Measurements from ENCODE around the gene TNS3.

The TNS3 gene

DNA sequence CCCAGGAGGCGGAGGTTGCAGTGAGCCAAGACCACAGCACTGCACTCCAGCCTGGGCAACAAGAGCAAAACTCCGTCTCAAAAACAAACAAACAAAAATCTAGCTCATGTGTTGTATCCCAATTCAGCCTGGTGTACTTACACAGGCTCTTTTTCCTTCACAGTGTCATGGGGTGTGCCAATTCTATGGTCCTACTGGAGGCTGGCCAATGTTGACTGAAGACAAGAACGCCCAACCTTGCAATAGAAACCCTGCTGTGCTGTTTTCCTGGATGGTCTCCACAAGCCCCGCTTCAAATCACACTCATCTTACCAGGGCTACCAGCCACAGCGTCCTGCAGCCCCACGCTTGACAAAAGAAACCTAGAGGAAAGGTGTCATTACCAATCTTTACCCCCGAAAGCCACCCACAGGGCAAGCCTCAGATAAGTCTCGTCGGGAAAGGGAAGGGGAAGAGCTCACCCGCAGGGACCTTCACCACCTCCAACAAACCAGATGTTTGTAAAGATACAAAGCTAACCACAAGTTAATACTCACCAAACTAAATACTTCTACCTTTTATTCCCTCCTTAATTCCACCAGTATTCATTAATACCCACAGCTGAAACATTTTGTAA is 64.8 kb downstream of the TNS3 start:
- Histone ChIP-seq H3K36me3 (ENCODE audit: control insufficient read depth in 1 of 2, insufficient read depth in 2 of 2, low read depth in 1 of 2, low read length in 2 of 2) (peaks cover 0 to 33% of the 10 kb centered on the region in 2 experiments), H3K79me1 (replicated peaks; ENCODE audit: low read length, poor library complexity, severe bottlenecking) (peaks cover 31% of the 10 kb centered on the region), H4K8ac (ENCODE audit: low read length) (no peak overlapping the region), H2BK120ac (ENCODE audit: low read depth, low read length) (no peak overlapping the region), H3K23ac (ENCODE audit: low read length in 2 of 2) (no peak overlapping the region), H3K27me3 (ENCODE audit: control insufficient read depth in 1 of 2, insufficient read depth in 1 of 2, low read length in 2 of 2) (peaks cover 0 to 4% of the 10 kb centered on the region in 2 experiments), H3K4me2 (ENCODE audit: low read length, poor library complexity, severe bottlenecking) (no peak overlapping the region), H3K9ac (ENCODE audit: low read length) (no peak overlapping the region), H3K4me1 (ENCODE audit: control insufficient read depth, insufficient read depth, low read depth, low read length) (peaks cover 30% of the 10 kb centered on the region), H3K4me3 (ENCODE audit: insufficient read depth in 1 of 2, low read depth in 1 of 2, low read length in 2 of 2) (no peak overlapping the region), H3K27ac (ENCODE audit: low read length, poor library complexity, severe bottlenecking) (no peak overlapping the region), H3K18ac (ENCODE audit: low read depth in 1 of 2, low read length in 2 of 2) (no peak overlapping the region), H2BK12ac (ENCODE audit: low read length in 2 of 2) (peak overlapping the region in 1 of 2 experiments; percentile 10), H2AFZ (ENCODE audit: low read depth, low read length) (no peak overlapping the region), H3K4ac (ENCODE audit: low read depth in 1 of 2, low read length in 2 of 2) (no peak overlapping the region), H2BK15ac (ENCODE audit: low read depth, poor library complexity, severe bottlenecking) (no peak overlapping the region), H2BK5ac (ENCODE audit: low read depth, low read length, poor library complexity, severe bottlenecking) (no peak overlapping the region), H3K14ac (ENCODE audit: low read length in 2 of 2) (no peak overlapping the region), H2AK5ac (ENCODE audit: low read length, severe bottlenecking) (no peak overlapping the region), H4K91ac (ENCODE audit: low read length) (no peak overlapping the region), H3K9me3 (ENCODE audit: control insufficient read depth, low read length) (no peaks in the 10 kb centered on the region)
- 73% methylated on average over 10 of the region's 10 CpGs for WGBS
- DNase-seq = no peak

DNA sequence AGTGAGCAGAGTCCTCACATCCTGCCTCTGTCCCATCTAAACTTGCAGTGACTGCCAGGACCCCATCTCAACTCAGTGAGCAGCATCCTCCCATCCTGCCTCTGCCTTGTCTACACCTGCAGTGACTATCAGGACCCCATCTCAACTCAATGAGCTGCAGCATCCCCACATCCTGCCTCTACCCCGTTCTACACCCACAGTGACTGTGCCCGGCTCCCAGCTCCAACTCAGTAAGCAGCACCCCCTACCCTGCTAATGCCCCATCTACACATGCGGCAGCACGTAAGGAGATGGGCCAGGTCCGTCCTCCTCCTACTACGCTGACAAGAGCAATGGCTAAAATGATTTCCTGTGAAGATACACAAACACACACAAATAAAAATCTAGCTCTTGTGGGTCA is 65.5 kb downstream of the TNS3 start:
- WGBS = 98% methylated on average over 6 of the region's 6 CpGs
- peaks cover 32% of the 10 kb centered on the region for H3K79me1 ChIP-seq (replicated peaks; ENCODE audit: low read length, poor library complexity, severe bottlenecking)
- H3K14ac ChIP-seq (ENCODE audit: low read length in 2 of 2) = no peak overlapping the region
- no peak overlapping the region for H2AFZ ChIP-seq (ENCODE audit: low read depth, low read length)
- H3K4me2 ChIP-seq (ENCODE audit: low read length, poor library complexity, severe bottlenecking) = no peak overlapping the region
- H3K4me3 ChIP-seq (ENCODE audit: insufficient read depth in 1 of 2, low read depth in 1 of 2, low read length in 2 of 2) = no peak overlapping the region
- H3K9ac ChIP-seq (ENCODE audit: low read length) = no peak overlapping the region
- H3K27ac ChIP-seq (ENCODE audit: low read length, poor library complexity, severe bottlenecking) = no peak overlapping the region
- peak overlapping the region; percentile 13 to 87 for H3K4ac ChIP-seq (ENCODE audit: low read depth in 1 of 2, low read length in 2 of 2)
- DNase-seq = no peak
- peak overlapping the region; percentile 50 for H2BK15ac ChIP-seq (ENCODE audit: low read depth, poor library complexity, severe bottlenecking)
- no peak overlapping the region for H2BK120ac ChIP-seq (ENCODE audit: low read depth, low read length)
- H3K36me3 ChIP-seq (ENCODE audit: control insufficient read depth in 1 of 2, insufficient read depth in 2 of 2, low read depth in 1 of 2, low read length in 2 of 2) = peaks cover 0 to 33% of the 10 kb centered on the region in 2 experiments
- H2AK5ac ChIP-seq (ENCODE audit: low read length, severe bottlenecking) = peak overlapping the region; percentile 10
- H3K9me3 ChIP-seq (ENCODE audit: control insufficient read depth, low read length) = no peaks in the 10 kb centered on the region
- H3K23ac ChIP-seq (ENCODE audit: low read length in 2 of 2) = no peak overlapping the region
- H4K8ac ChIP-seq (ENCODE audit: low read length) = peak overlapping the region; percentile 62
- H2BK12ac ChIP-seq (ENCODE audit: low read length in 2 of 2) = peak overlapping the region; percentile 33 to 90
- H2BK5ac ChIP-seq (ENCODE audit: low read depth, low read length, poor library complexity, severe bottlenecking) = no peak overlapping the region
- peaks cover 35% of the 10 kb centered on the region for H3K4me1 ChIP-seq (ENCODE audit: control insufficient read depth, insufficient read depth, low read depth, low read length)
- peaks cover 0 to 4% of the 10 kb centered on the region in 2 experiments for H3K27me3 ChIP-seq (ENCODE audit: control insufficient read depth in 1 of 2, insufficient read depth in 1 of 2, low read length in 2 of 2)
- peak overlapping the region; percentile 59 to 86 for H3K18ac ChIP-seq (ENCODE audit: low read depth in 1 of 2, low read length in 2 of 2)
- H4K91ac ChIP-seq (ENCODE audit: low read length) = peak overlapping the region; percentile 37

DNA sequence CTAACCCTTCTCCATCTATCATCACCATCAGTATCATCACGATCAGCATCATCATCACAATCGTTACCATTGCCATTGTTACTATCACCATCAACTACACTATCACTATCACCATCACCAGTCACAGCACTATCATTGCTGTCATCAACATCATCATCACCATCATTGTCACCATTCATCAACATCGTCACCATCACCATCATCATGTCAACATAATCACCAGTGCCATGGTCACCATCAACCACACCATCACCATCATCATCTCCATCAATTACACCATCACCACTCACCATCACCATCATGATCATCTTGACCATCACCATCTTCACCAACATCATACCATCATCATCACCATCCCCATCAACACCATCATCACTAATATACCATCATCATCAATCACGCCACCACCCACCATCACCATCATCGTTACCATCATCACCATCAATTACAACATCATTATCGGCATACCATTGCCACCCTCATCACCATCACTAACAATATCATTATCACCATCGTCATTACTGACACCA is 66.5 kb downstream of the TNS3 start:
- H3K4ac ChIP-seq (ENCODE audit: low read depth in 1 of 2, low read length in 2 of 2) = no peak overlapping the region
- no peak overlapping the region for H3K4me3 ChIP-seq (ENCODE audit: insufficient read depth in 1 of 2, low read depth in 1 of 2, low read length in 2 of 2)
- H4K91ac ChIP-seq (ENCODE audit: low read length) = peak overlapping the region; percentile 44
- H2BK120ac ChIP-seq (ENCODE audit: low read depth, low read length) = no peak overlapping the region
- no peak overlapping the region for H2BK5ac ChIP-seq (ENCODE audit: low read depth, low read length, poor library complexity, severe bottlenecking)
- H3K79me1 ChIP-seq (replicated peaks; ENCODE audit: low read length, poor library complexity, severe bottlenecking) = peaks cover 23% of the 10 kb centered on the region
- no peak overlapping the region for H2BK12ac ChIP-seq (ENCODE audit: low read length in 2 of 2)
- no peak overlapping the region for H3K14ac ChIP-seq (ENCODE audit: low read length in 2 of 2)
- no peak overlapping the region for H2AK5ac ChIP-seq (ENCODE audit: low read length, severe bottlenecking)
- no peak overlapping the region for H3K23ac ChIP-seq (ENCODE audit: low read length in 2 of 2)
- H3K27me3 ChIP-seq (ENCODE audit: control insufficient read depth in 1 of 2, insufficient read depth in 1 of 2, low read length in 2 of 2) = no peaks in the 10 kb centered on the region
- H2BK15ac ChIP-seq (ENCODE audit: low read depth, poor library complexity, severe bottlenecking) = no peak overlapping the region
- no peaks in the 10 kb centered on the region for H3K9me3 ChIP-seq (ENCODE audit: control insufficient read depth, low read length)
- WGBS = 97% methylated on average over 7 of the region's 7 CpGs
- H3K18ac ChIP-seq (ENCODE audit: low read depth in 1 of 2, low read length in 2 of 2) = peak overlapping the region in 1 of 2 experiments; percentile 13
- H3K27ac ChIP-seq (ENCODE audit: low read length, poor library complexity, severe bottlenecking) = no peak overlapping the region
- DNase-seq = no peak
- no peak overlapping the region for H2AFZ ChIP-seq (ENCODE audit: low read depth, low read length)
- H3K36me3 ChIP-seq (ENCODE audit: control insufficient read depth in 1 of 2, insufficient read depth in 2 of 2, low read depth in 1 of 2, low read length in 2 of 2) = peaks cover 0 to 23% of the 10 kb centered on the region in 2 experiments
- H3K4me2 ChIP-seq (ENCODE audit: low read length, poor library complexity, severe bottlenecking) = no peak overlapping the region
- peak overlapping the region; percentile 31 for H4K8ac ChIP-seq (ENCODE audit: low read length)
- peaks cover 35% of the 10 kb centered on the region for H3K4me1 ChIP-seq (ENCODE audit: control insufficient read depth, insufficient read depth, low read depth, low read length)
- H3K9ac ChIP-seq (ENCODE audit: low read length) = no peak overlapping the region

DNA sequence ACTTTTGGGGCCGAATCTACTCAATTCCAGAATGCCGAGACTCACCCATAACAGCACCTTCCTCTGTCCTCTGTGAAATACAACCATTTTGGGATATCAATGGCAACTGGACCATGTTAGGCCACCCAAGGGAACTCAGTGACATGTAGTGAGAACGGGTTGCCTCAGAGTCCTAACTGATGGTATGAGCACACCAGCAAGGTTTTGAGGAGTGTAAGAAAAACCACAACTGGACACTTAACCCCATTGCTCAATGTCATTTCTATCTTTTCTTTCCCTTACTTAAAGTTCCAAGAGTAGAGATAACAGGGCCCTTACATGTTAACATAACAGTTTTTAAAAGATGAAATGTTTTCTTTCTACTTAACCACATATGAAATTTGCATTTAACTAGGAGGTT is 67.1 kb downstream of the TNS3 start:
- no peak overlapping the region for H3K9ac ChIP-seq (ENCODE audit: low read length)
- peak overlapping the region; percentile 9 for H2AK5ac ChIP-seq (ENCODE audit: low read length, severe bottlenecking)

More for the DNA sequence above, 67.1 kb downstream of the TNS3 start:
- H2AFZ ChIP-seq (ENCODE audit: low read depth, low read length) = no peak overlapping the region
- H3K36me3 ChIP-seq (ENCODE audit: control insufficient read depth in 1 of 2, insufficient read depth in 2 of 2, low read depth in 1 of 2, low read length in 2 of 2) = peaks cover 0 to 27% of the 10 kb centered on the region in 2 experiments
- H3K4me3 ChIP-seq (ENCODE audit: insufficient read depth in 1 of 2, low read depth in 1 of 2, low read length in 2 of 2) = no peak overlapping the region
- H2BK5ac ChIP-seq (ENCODE audit: low read depth, low read length, poor library complexity, severe bottlenecking) = no peak overlapping the region
- peaks cover 23% of the 10 kb centered on the region for H3K79me1 ChIP-seq (replicated peaks; ENCODE audit: low read length, poor library complexity, severe bottlenecking)
- peak overlapping the region; percentile 52 to 64 for H3K18ac ChIP-seq (ENCODE audit: low read depth in 1 of 2, low read length in 2 of 2)
- H3K14ac ChIP-seq (ENCODE audit: low read length in 2 of 2) = no peak overlapping the region
- no peak overlapping the region for H2BK15ac ChIP-seq (ENCODE audit: low read depth, poor library complexity, severe bottlenecking)
- H2BK120ac ChIP-seq (ENCODE audit: low read depth, low read length) = no peak overlapping the region
- H3K9me3 ChIP-seq (ENCODE audit: control insufficient read depth, low read length) = no peaks in the 10 kb centered on the region
- peak overlapping the region in 1 of 2 experiments; percentile 51 for H2BK12ac ChIP-seq (ENCODE audit: low read length in 2 of 2)
- peaks cover 33% of the 10 kb centered on the region for H3K4me1 ChIP-seq (ENCODE audit: control insufficient read depth, insufficient read depth, low read depth, low read length)
- no peak overlapping the region for H3K27ac ChIP-seq (ENCODE audit: low read length, poor library complexity, severe bottlenecking)
- peak overlapping the region; percentile 59 for H4K91ac ChIP-seq (ENCODE audit: low read length)
- DNase-seq = peak; percentile 81
- H4K8ac ChIP-seq (ENCODE audit: low read length) = no peak overlapping the region
- no peaks in the 10 kb centered on the region for H3K27me3 ChIP-seq (ENCODE audit: control insufficient read depth in 1 of 2, insufficient read depth in 1 of 2, low read length in 2 of 2)
- WGBS = 81% methylated on average over 3 of the region's 3 CpGs
- no peak overlapping the region for H3K4me2 ChIP-seq (ENCODE audit: low read length, poor library complexity, severe bottlenecking)
- H3K4ac ChIP-seq (ENCODE audit: low read depth in 1 of 2, low read length in 2 of 2) = peak overlapping the region in 1 of 2 experiments; percentile 10
- no peak overlapping the region for H3K23ac ChIP-seq (ENCODE audit: low read length in 2 of 2)

All from mesenchymal stem cell (in vitro differentiated cells and primary cell).